ENCODE data around the gene RMND1.
A peak's percentile ranks its signal among the peaks of the same experiment; 100 is the strongest.

RMND1 gene, protein sequence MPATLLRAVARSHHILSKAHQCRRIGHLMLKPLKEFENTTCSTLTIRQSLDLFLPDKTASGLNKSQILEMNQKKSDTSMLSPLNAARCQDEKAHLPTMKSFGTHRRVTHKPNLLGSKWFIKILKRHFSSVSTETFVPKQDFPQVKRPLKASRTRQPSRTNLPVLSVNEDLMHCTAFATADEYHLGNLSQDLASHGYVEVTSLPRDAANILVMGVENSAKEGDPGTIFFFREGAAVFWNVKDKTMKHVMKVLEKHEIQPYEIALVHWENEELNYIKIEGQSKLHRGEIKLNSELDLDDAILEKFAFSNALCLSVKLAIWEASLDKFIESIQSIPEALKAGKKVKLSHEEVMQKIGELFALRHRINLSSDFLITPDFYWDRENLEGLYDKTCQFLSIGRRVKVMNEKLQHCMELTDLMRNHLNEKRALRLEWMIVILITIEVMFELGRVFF

DNA sequence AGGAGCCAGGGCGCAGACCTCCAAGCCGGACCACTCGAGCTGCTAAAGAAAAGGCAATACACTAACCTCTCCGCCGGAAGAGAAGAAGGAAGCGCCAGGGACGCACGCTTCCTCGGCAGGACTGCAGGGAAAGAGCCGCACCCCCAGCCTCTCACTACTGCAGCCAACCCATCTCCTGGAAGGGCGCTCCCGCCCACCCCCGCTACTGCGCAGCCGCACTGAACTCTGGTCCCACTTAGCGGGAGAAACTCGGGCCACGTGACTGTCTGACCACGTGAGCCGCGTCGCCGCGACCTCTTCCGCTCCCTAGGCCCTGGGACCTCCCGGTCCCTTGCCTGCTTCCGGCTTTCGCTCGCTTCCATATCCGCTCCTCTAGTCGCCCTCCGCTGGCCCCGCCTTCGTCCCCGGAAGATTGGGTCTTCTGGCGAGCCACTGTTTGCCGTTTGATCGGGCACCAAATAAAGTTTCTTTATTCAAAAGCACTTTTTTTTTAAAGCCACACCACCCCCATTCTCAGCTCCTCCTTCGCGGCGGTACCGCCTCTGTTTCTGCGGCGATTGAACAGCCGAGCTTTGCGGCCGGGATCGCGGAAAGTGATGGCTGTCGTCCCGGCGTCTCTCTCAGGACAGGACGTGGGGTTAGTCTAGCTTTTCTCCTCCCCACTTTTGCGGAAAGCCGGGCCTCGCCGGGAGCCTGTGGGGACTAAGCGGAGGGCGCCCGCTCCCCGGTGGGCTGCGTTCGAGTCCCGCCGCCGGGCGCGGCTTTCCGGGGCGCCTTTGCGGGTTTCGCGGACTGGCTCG, at the start of gene RMND1:
TSS of gene RMND1 (minus strand) at position 177 of the 800 bp plus-strand sequence. CDS start 6,315 bp downstream, outside the sequence.
- H3K4me3 ChIP-seq (ENCODE audit: low read depth, low read length, poor library complexity, severe bottlenecking): peak within 1 kb of the TSS; percentile 79
- no peaks in the 10 kb centered on the region for H3K27me3 ChIP-seq (ENCODE audit: insufficient read depth, low read length)
- peaks cover 28% of the 10 kb centered on the region for H3K79me2 ChIP-seq (ENCODE audit: insufficient read depth, low read length)
- peak within 1 kb of the TSS; percentile 98 for H3K4me2 ChIP-seq (ENCODE audit: low read length)
- no peak for TF ChIP-seq EZH2 (IDR thresholded peaks at IDR 0.05; ENCODE audit: borderline replicate concordance, low read length)
- TF ChIP-seq, protein P1, sequence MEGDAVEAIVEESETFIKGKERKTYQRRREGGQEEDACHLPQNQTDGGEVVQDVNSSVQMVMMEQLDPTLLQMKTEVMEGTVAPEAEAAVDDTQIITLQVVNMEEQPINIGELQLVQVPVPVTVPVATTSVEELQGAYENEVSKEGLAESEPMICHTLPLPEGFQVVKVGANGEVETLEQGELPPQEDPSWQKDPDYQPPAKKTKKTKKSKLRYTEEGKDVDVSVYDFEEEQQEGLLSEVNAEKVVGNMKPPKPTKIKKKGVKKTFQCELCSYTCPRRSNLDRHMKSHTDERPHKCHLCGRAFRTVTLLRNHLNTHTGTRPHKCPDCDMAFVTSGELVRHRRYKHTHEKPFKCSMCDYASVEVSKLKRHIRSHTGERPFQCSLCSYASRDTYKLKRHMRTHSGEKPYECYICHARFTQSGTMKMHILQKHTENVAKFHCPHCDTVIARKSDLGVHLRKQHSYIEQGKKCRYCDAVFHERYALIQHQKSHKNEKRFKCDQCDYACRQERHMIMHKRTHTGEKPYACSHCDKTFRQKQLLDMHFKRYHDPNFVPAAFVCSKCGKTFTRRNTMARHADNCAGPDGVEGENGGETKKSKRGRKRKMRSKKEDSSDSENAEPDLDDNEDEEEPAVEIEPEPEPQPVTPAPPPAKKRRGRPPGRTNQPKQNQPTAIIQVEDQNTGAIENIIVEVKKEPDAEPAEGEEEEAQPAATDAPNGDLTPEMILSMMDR (IDR thresholded peaks at IDR 0.05; ENCODE audit: low read length): no peak
- 0 out of 2 replicates have a peak within 1 kb of the TSS, but pooled peaks have one; percentile 1 for H2AFZ ChIP-seq (ENCODE audit: low read length)
- peak within 1 kb of the TSS; percentile 80 for H3K9ac ChIP-seq (ENCODE audit: low read length)
- H3K27ac ChIP-seq (ENCODE audit: low read depth, low read length, poor library complexity, severe bottlenecking): peak within 1 kb of the TSS; percentile 55
- no peaks in the 10 kb centered on the region for H3K9me2 ChIP-seq (ENCODE audit: low read depth, low read length)
- no peaks in the 10 kb centered on the region for H3K36me3 ChIP-seq (ENCODE audit: insufficient read depth, low read length)
- peaks cover 42% of the 10 kb centered on the region for H3K4me1 ChIP-seq (ENCODE audit: insufficient read depth, low read length, severe bottlenecking)
- no peaks in the 10 kb centered on the region for H3F3A ChIP-seq (ENCODE audit: insufficient read depth, low read length)
- no peaks in the 10 kb centered on the region for H3K9me3 ChIP-seq (ENCODE audit: low read length)
- H4K20me1 ChIP-seq (ENCODE audit: insufficient read depth, low read length): no peaks in the 10 kb centered on the region

DNA sequence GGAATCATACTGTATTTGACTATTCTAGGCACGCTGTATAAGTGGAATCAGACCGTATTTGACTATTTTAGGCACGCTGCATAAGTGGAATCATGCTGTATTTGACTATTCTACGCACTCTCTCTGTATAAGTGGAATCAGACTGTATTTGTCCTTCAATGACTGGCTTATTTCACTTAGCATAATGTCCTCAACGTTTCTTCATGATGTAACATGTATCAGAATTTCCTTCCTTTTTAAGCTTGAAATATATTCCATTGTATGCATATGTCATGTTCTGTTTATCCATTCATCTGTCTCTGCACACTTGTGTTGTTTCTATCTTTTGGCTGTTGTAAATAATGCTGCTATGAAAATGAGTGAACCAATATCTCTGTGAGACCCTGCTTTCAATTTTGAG, 47.6 kb upstream of the RMND1 start:
- Histone ChIP-seq H3K9me2 (ENCODE audit: low read depth, low read length) (no peaks in the 10 kb centered on the region), H3K27me3 (ENCODE audit: insufficient read depth, low read length) (0 out of 2 replicates have a peak, but pooled peaks cover 3% of the 10 kb centered on the region), H3K79me2 (ENCODE audit: insufficient read depth, low read length) (no peaks in the 10 kb centered on the region), H3K9me3 (ENCODE audit: low read length) (no peaks in the 10 kb centered on the region), H3K4me3 (ENCODE audit: low read depth, low read length, poor library complexity, severe bottlenecking) (no peak overlapping the region), H3K4me1 (ENCODE audit: insufficient read depth, low read length, severe bottlenecking) (no peaks in the 10 kb centered on the region), H4K20me1 (ENCODE audit: insufficient read depth, low read length) (no peaks in the 10 kb centered on the region), H3K36me3 (ENCODE audit: insufficient read depth, low read length) (no peaks in the 10 kb centered on the region), H3K4me2 (ENCODE audit: low read length) (no peak overlapping the region), H3K9ac (ENCODE audit: low read length) (no peak overlapping the region), H2AFZ (ENCODE audit: low read length) (no peak overlapping the region), H3F3A (ENCODE audit: insufficient read depth, low read length) (no peaks in the 10 kb centered on the region), H3K27ac (ENCODE audit: low read depth, low read length, poor library complexity, severe bottlenecking) (no peak overlapping the region)
- TF ChIP-seq EZH2 (IDR thresholded peaks at IDR 0.05; ENCODE audit: borderline replicate concordance, low read length): no peak
- TF ChIP-seq, protein P1 (IDR thresholded peaks at IDR 0.05; ENCODE audit: low read length): no peak

DNA sequence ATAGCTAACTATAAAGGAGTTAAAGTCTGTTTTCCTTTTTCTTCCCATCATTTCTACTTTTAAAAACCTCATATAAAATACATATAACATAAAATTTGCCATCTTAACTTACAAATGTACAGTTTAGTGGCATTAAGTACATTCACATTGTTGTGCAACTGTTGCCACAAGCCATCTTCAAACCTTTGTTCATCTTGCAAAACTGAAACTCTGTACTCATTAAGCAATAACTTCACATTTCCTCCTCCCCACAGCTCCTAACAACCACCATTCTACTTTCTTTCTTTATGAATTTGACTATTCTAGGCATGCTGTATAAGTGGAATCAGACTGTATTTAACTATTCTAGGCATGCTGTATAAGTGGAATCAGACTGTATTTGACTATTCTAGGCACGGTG, 46.4 kb upstream of the RMND1 start:
- no peaks in the 10 kb centered on the region for H3K9me2 ChIP-seq (ENCODE audit: low read depth, low read length)
- H3K4me2 ChIP-seq (ENCODE audit: low read length): no peak overlapping the region
- H3K9ac ChIP-seq (ENCODE audit: low read length): no peak overlapping the region
- no peaks in the 10 kb centered on the region for H3K36me3 ChIP-seq (ENCODE audit: insufficient read depth, low read length)
- H2AFZ ChIP-seq (ENCODE audit: low read length): no peak overlapping the region
- no peak for TF ChIP-seq EZH2 (IDR thresholded peaks at IDR 0.05; ENCODE audit: borderline replicate concordance, low read length)
- TF ChIP-seq, protein P1 (IDR thresholded peaks at IDR 0.05; ENCODE audit: low read length): no peak
- H4K20me1 ChIP-seq (ENCODE audit: insufficient read depth, low read length): no peaks in the 10 kb centered on the region
- H3K27me3 ChIP-seq (ENCODE audit: insufficient read depth, low read length): 0 out of 2 replicates have a peak, but pooled peaks cover 3% of the 10 kb centered on the region
- no peaks in the 10 kb centered on the region for H3K9me3 ChIP-seq (ENCODE audit: low read length)
- H3K4me3 ChIP-seq (ENCODE audit: low read depth, low read length, poor library complexity, severe bottlenecking): no peak overlapping the region
- H3K4me1 ChIP-seq (ENCODE audit: insufficient read depth, low read length, severe bottlenecking): no peaks in the 10 kb centered on the region
- no peaks in the 10 kb centered on the region for H3F3A ChIP-seq (ENCODE audit: insufficient read depth, low read length)
- no peak overlapping the region for H3K27ac ChIP-seq (ENCODE audit: low read depth, low read length, poor library complexity, severe bottlenecking)
- H3K79me2 ChIP-seq (ENCODE audit: insufficient read depth, low read length): no peaks in the 10 kb centered on the region

All from OCI-LY1 (cell line).